HG03521 (cell line): ENCODE measurements around the gene PROZ.

Experiments used
- ATAC-seq: cut with Tn5 transposase; IDR thresholded peaks from one replicate; pipeline ENCODE4 v1.9.1; 2021; ENCODE audit warnings: mild to moderate bottlenecking, moderate library complexity; ENCODE audit not compliant: unreplicated experiment

Gene PROZ

GRCh38 chr13:113176280-113176679, 17.8 kb downstream of the PROZ start:
- ATAC-seq: no peak

- no peak for ATAC-seq
Measured at GRCh38 chr13:113176822-113177221, 18.4 kb downstream of the PROZ start.

- no peak for ATAC-seq
Measured at GRCh38 chr13:113178070-113178895, 19.8 kb downstream of the PROZ start.

- no peak for ATAC-seq
Measured at GRCh38 chr13:113178896-113179167, 20.4 kb downstream of the PROZ start.

- ATAC-seq: no peak
Measured at GRCh38 chr13:113179374-113180230, 21.2 kb downstream of the PROZ start.

GRCh38 chr13:113182046-113182445, 23.6 kb downstream of the PROZ start:
- ATAC-seq: no peak

- ATAC-seq: no peak
Measured at GRCh38 chr13:113183450-113184129, 25.1 kb downstream of the PROZ start.

- ATAC-seq: no peak
Measured at GRCh38 chr13:113184568-113185440, 26.4 kb downstream of the PROZ start.

- peak; percentile 94 for ATAC-seq
Measured at GRCh38 chr13:113186061-113186900, 27.8 kb downstream of the PROZ start.

GRCh38 chr13:113187263-113187669, 28.8 kb downstream of the PROZ start:
- no peak for ATAC-seq

GRCh38 chr13:113187883-113188665, 29.6 kb downstream of the PROZ start:
- no peak for ATAC-seq

GRCh38 chr13:113190181-113190580, 31.7 kb downstream of the PROZ start:
- no peak for ATAC-seq

GRCh38 chr13:113192279-113192678, 33.8 kb downstream of the PROZ start:
- no peak for ATAC-seq

GRCh38 chr13:113192902-113193301, 34.5 kb downstream of the PROZ start:
- ATAC-seq: no peak

- ATAC-seq: no peak
Measured at GRCh38 chr13:113195360-113195759, 36.9 kb downstream of the PROZ start.

- no peak for ATAC-seq
Measured at GRCh38 chr13:113196970-113197737, 38.7 kb downstream of the PROZ start.

GRCh38 chr13:113201815-113202214, 43.4 kb downstream of the PROZ start:
- ATAC-seq: no peak

GRCh38 chr13:113202912-113203311, 44.5 kb downstream of the PROZ start:
- no peak for ATAC-seq
